GM12801 (cell line): Measurements from ENCODE around the gene CPA4.

ENCODE experiments used
- TF ChIP-seq, protein P1 (sequence below): IDR thresholded peaks from one replicate; pipeline ENCODE4 v1.5.1; 2011; ENCODE audit warnings: control low read depth; ENCODE audit not compliant: insufficient read length; ENCODE audit errors: extremely low read depth

The CPA4 gene

GRCh38 chr7:130302649-130303048, 9.7 kb downstream of the CPA4 start:
- TF ChIP-seq, protein P1, sequence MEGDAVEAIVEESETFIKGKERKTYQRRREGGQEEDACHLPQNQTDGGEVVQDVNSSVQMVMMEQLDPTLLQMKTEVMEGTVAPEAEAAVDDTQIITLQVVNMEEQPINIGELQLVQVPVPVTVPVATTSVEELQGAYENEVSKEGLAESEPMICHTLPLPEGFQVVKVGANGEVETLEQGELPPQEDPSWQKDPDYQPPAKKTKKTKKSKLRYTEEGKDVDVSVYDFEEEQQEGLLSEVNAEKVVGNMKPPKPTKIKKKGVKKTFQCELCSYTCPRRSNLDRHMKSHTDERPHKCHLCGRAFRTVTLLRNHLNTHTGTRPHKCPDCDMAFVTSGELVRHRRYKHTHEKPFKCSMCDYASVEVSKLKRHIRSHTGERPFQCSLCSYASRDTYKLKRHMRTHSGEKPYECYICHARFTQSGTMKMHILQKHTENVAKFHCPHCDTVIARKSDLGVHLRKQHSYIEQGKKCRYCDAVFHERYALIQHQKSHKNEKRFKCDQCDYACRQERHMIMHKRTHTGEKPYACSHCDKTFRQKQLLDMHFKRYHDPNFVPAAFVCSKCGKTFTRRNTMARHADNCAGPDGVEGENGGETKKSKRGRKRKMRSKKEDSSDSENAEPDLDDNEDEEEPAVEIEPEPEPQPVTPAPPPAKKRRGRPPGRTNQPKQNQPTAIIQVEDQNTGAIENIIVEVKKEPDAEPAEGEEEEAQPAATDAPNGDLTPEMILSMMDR, result no peak

GRCh38 chr7:130303127-130303526, 10.2 kb downstream of the CPA4 start:
- TF ChIP-seq, protein P1, result no peak

DNA sequence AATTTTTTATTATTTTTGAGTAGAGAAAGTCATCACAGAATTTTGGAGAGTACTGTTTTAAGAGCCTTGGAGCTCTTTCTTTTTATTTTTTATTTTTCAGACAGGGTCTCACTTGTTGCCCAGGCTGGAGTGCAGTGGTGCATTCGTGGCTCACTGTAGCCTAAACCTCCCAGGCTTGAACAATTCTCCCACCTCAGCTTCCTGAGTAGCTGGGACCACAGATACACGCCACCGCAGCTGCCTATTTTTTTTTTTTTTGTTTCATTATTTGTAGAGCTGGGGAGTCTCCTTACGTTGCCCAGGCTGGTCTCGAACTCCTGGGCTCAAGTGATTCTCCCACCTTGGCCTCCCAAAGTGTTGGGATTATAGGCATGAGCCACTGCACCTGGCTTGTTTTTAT, 10.6 kb downstream of the CPA4 start:
- TF ChIP-seq, protein P1, result no peak

- TF ChIP-seq, protein P1, result no peak
Observed at GRCh38 chr7:130303982-130304381, 11.0 kb downstream of the CPA4 start.

DNA sequence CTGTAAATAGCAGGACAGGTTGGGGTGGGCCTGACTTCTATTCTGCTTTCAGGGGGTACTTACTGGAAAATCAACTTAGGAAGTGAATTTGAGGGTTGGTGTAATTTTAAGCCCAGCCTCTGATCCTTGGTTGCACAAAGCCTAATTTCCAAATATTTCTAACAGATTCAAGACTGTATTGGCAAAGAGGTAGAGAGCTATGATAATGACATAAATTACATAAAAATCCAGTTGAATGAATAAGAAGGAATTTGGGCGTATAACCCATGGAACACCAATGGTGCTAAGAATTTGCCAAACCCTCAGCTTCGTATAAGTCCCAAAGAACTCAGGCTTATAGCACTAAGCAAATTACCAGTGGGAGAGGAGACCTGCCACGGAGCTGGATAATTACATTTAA, 11.9 kb downstream of the CPA4 start:
- TF ChIP-seq, protein P1, result no peak

DNA sequence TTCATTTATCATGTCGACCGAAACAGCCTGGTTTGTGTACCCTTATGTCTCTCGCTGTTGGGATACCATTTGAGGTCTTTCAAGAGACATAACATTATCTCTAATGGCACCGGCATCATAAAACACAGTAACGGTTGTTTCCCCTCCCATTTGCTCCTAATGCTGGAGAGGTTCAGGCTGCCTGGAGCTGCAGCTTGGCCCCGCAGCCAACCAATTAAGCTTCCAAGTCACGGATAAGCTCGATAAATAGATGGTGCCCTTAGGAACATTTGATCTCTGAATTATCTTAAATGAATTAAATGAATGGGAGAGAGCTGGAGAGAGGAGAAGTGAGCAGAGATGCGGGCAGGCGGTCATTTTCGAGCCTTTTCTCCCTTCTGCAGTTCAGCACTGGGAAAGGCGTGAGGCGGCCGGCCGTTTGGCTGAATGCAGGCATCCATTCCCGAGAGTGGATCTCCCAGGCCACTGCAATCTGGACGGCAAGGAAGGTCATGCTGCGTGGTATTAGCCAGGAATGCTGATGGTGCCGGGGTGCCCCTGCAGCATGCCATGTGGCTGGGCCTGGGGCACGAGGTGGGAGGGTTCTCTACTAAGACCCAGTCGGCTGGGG, 12.6 kb downstream of the CPA4 start:
- TF ChIP-seq, protein P1, result no peak

- TF ChIP-seq, protein P1, result no peak
Observed at GRCh38 chr7:130309986-130310385, 17.0 kb downstream of the CPA4 start.
